WTC11 (cell line): ENCODE data around the gene PRELID3B.

ENCODE experiments used
- CTCF ChIP-seq: fragments of 200-600 bp; IDR thresholded peaks from 2 replicates; pipeline ENCODE4 v1.8.0; 2022; ENCODE audit warnings: antibody characterized with exemption
- E2F1 ChIP-seq: sonication (generic); formaldehyde crosslinking; IDR thresholded peaks from 2 replicates; pipeline ENCODE4 v1.8.0; 2022; ENCODE audit warnings: mild to moderate bottlenecking, missing genetic modification reagents
- TP53 ChIP-seq: sonication (generic); formaldehyde crosslinking; IDR thresholded peaks from 2 replicates; pipeline ENCODE4 v1.8.1; 2023; ENCODE audit warnings: mild to moderate bottlenecking, missing genetic modification reagents

GRCh38 chr20:59018817-59019216 lies 23.8 kb downstream of the PRELID3B start:
- TF ChIP-seq CTCF (no peak), TP53 (CRISPR knock-in tag) (no peak), E2F1 (no peak)
